Mucosa of descending colon (tissue), 3 donors: ENCODE data around the gene ZCCHC14. TPM values are rescaled to one million over a fixed set of nuclear protein-coding genes. Genes with fewer than 3 reads are reported as not detected.

Experiments
- ATAC-seq: fragments of 200-7000 bp; cut with Tn5 transposase; one replicate; pipeline ENCODE4 v1.9.1; 2020; ENCODE audit warnings: mild to moderate bottlenecking, moderate library complexity
- DNase-seq, 3 donors: peaks; one replicate each; pipeline ENCODE4 v3.0.0-alpha.2; 2020
- H3K36me3 ChIP-seq: fragments of 200-600 bp; one replicate; pipeline ENCODE4 v1.8.0; 2021; ENCODE audit warnings: low read depth, mild to moderate bottlenecking
- H3K4me1 ChIP-seq: fragments of 200-600 bp; one replicate; pipeline ENCODE4 v1.8.0; 2021; ENCODE audit warnings: low read depth, mild to moderate bottlenecking
- H3K4me3 ChIP-seq: fragments of 200-600 bp; one replicate; pipeline ENCODE4 v1.8.0; 2021; ENCODE audit warnings: mild to moderate bottlenecking
- H3K9me3 ChIP-seq: fragments of 200-600 bp; one replicate; pipeline ENCODE4 v1.8.0; 2021; ENCODE audit warnings: mild to moderate bottlenecking
- intact Hi-C, 2 donors: fragments of 100-400 bp; cut with DNase I in 1 of 2; cut with micrococcal nuclease in 1 of 2; formaldehyde crosslinking; loops; one replicate each; pipeline versions ENCODE4 v1.11.0 to v1.11.1; 2022; cut with DNase I, micrococcal nuclease
- total RNA-seq, 3 donors: library from RNA; stranded (reverse); fragmentation: NEBNext Ultra II Directional in 2 of 3; extraction: Animal tissue kit (Norgen Biotek cat#: 25700) in 2 of 3; gene quantifications; one replicate each; pipeline versions ENCODE4 v1.2.1 to v1.2.4, GENCODE V29; 2021 to 2023
- TF ChIP-seq, protein P1 (sequence below): fragments of 200-600 bp; IDR thresholded peaks from one replicate; pipeline ENCODE4 v1.8.0; 2022; ENCODE audit warnings: antibody characterized with exemption, mild to moderate bottlenecking
- donor health status: DM: no; HTN: no; CAD: no; lungs with moderate emphysema.
- donor health status: DM: no; HTN: no; CAD: no.
- donor health status: DM: no; HTN: yes; CAD: no.

Gene ZCCHC14
- total RNA-seq, 3 donors from 2014 or later: 30.3 to 36.4 (median 32.3) TPM

DNA sequence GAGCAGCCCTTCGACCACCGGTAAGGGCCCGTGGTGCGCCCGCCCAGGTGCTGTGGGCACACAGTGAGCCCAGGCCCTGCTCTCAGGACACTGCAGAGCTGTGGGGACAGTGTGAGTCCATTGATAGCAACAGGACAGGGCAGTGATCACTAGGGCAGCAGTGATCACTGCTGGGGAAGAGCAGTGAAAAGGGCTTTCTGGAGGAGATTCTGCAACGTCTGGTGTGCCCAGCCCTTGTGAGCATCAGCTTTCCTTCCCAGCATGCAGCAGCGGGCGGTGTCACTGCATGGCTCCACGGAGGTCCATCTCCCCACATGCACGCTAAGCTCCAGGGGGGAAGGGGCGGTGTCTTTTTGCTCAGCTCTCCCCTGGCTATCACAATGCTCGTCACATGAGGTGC, 68.6 kb downstream of the ZCCHC14 start:
- Histone ChIP-seq H3K36me3 (no peaks in the 10 kb centered on the region), H3K9me3 (no peaks in the 10 kb centered on the region), H3K4me3 (no peak overlapping the region), H3K4me1 (no peaks in the 10 kb centered on the region)
- TF ChIP-seq, protein P1, sequence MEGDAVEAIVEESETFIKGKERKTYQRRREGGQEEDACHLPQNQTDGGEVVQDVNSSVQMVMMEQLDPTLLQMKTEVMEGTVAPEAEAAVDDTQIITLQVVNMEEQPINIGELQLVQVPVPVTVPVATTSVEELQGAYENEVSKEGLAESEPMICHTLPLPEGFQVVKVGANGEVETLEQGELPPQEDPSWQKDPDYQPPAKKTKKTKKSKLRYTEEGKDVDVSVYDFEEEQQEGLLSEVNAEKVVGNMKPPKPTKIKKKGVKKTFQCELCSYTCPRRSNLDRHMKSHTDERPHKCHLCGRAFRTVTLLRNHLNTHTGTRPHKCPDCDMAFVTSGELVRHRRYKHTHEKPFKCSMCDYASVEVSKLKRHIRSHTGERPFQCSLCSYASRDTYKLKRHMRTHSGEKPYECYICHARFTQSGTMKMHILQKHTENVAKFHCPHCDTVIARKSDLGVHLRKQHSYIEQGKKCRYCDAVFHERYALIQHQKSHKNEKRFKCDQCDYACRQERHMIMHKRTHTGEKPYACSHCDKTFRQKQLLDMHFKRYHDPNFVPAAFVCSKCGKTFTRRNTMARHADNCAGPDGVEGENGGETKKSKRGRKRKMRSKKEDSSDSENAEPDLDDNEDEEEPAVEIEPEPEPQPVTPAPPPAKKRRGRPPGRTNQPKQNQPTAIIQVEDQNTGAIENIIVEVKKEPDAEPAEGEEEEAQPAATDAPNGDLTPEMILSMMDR: no peak
- intact Hi-C loops: no loop called here
- DNase-seq (no peak), ATAC-seq (no peak)

DNA sequence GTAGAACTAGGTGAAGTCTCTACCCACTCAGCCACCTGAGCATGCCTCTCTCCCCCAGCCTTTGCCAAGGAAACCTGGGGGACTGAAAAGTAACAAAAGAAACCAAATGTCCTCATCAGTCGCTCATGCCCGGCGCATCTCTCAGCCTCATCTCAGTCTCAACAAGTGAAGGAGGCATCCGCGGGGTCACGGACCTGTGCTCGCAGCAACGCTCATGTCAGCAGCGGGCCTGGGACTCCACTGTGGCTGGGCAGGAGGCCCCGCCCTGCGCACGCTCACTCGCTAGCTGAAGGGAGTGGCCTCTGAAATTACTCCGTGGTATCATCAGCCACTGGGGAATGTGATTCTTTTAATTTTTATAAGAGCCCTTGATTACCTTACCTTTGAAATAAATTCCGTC, 69.4 kb downstream of the ZCCHC14 start:
- DNase-seq (no peak), ATAC-seq (no peak)
- intact Hi-C loops: no loop called here
- no peaks in the 10 kb centered on the region for H3K9me3 ChIP-seq
- no peaks in the 10 kb centered on the region for H3K36me3 ChIP-seq
- TF ChIP-seq, protein P1: no peak
- H3K4me1 ChIP-seq: no peaks in the 10 kb centered on the region
- H3K4me3 ChIP-seq: no peak overlapping the region

DNA sequence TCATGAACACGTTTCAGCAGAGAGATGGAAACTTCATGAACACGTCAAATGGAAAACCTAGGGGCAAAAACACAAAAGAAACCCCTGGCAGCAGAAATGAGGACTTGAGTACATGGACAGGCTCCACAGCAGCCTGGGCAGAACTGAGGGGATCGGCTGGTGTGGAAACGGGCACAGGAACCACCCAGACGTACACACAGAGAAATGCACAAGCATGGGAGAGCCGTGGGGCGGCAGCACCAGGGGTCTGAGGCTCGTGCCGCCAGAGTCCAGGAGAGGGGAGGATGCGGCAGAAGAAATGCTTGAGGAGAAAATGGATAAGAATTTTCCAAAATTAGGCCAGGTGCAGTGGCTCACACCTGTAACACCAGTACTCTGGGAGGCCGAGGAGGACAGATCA, 70.7 kb downstream of the ZCCHC14 start:
- intact Hi-C loops: no loop called here
- no peaks in the 10 kb centered on the region for H3K4me1 ChIP-seq
- peaks cover 4% of the 10 kb centered on the region for H3K36me3 ChIP-seq
- TF ChIP-seq, protein P1: no peak
- ATAC-seq (no peak), DNase-seq (no peak)
- no peak overlapping the region for H3K4me3 ChIP-seq
- H3K9me3 ChIP-seq: no peaks in the 10 kb centered on the region

- Histone ChIP-seq H3K4me1 (no peaks in the 10 kb centered on the region), H3K4me3 (no peak overlapping the region), H3K9me3 (no peaks in the 10 kb centered on the region), H3K36me3 (peaks cover 7% of the 10 kb centered on the region)
- DNase-seq (no peak), ATAC-seq (no peak)
- TF ChIP-seq, protein P1: no peak
- intact Hi-C loops: no loop called here
Measured at GRCh38 chr16:87421003-87421912, 71.6 kb downstream of the ZCCHC14 start.

DNA sequence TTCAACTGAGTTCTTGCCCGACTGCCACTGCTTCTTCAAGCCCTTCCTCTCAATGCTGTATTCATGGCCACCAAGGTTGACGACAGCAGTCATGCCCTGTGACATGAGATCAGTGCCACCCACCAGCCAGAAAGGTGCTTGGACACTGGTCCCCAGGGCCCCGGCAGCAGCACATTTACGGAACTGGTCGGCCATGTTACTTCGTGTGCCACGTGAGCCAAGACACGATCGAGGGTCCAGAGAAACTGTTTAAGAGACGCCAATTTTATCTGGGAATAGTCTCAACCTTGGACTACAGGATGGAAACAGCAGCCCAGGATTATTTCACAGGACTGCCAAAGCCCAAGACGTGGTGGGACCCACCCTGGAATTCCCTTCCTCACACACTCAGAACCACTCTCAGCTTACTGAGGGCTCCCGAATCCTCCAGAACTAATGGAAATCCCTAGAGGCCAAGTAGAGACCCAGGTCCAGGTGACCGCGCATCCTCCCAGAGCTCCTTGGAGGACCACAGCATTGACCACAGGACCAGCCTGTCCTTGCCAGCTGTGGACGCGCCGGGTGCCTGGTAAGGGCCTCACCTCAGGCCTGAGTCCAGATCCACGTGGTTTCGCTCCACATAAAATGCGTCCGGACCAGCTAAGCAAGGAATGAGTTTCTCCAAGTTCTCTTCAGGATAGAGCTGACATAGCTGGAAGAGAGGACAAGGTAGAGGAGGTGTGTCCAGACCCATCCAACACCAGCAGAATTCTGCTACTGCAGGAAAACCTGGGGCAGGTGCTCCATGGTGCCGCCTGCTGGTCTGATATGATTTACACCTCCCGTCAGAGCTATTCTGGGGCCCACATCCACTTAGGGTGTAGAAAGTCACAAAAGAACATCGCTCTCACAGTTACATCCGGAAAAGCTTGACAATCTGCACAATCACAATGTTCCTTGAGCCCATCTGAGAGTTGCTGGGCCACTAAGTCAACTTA, 72.5 kb downstream of the ZCCHC14 start:
- H3K4me1 ChIP-seq: no peaks in the 10 kb centered on the region
- ATAC-seq (peak; percentile 34), DNase-seq (no peak)
- intact Hi-C loops: no loop called here
- no peaks in the 10 kb centered on the region for H3K9me3 ChIP-seq
- TF ChIP-seq, protein P1: no peak
- no peak overlapping the region for H3K4me3 ChIP-seq
- H3K36me3 ChIP-seq: peaks cover 7% of the 10 kb centered on the region
